WTC11 (cell line): ENCODE results near the gene VTI1A. TPM values are rescaled to one million over a fixed set of nuclear protein-coding genes. Genes with fewer than 3 reads are reported as not detected.

Experiments used
- ATAC-seq: fragments of 200-7000 bp; cut with Tn5 transposase; 2 replicates; pipeline ENCODE4 v1.10.0; 2021; ENCODE audit warnings: mild to moderate bottlenecking, moderate library complexity
- CTCF ChIA-PET: fragments of 300-600 bp; sonication (Branson Sonifier 250); formaldehyde crosslinking; loops from one replicate; lab custom pipeline; 2021; ENCODE audit warnings: antibody characterized with exemption; lab: Charles Lee
- POLR2A ChIA-PET: fragments of 350-600 bp; sonication (Branson Sonifier 250); formaldehyde crosslinking; loops from one replicate; lab custom pipeline; 2021; ENCODE audit warnings: antibody characterized with exemption; lab: Charles Lee
- DNase-seq: peaks from one replicate; pipeline ENCODE4 v3.0.0; 2021; ENCODE audit warnings: low spot score
- H3K27ac Mint-ChIP-seq: 2 replicates; pipeline ENCODE4 v1.8.0; 2021; ENCODE audit warnings: mixed read lengths
- H3K27me3 Mint-ChIP-seq: 2 replicates; pipeline ENCODE4 v1.8.0; 2021; ENCODE audit warnings: low read depth, mild to moderate bottlenecking, moderate library complexity, mixed read lengths
- H3K36me3 Mint-ChIP-seq: 2 replicates; pipeline ENCODE4 v1.8.0; 2021; ENCODE audit warnings: mixed read lengths
- H3K4me1 Mint-ChIP-seq: 2 replicates; pipeline ENCODE4 v1.8.0; 2022; ENCODE audit warnings: mixed read lengths
- H3K4me3 Mint-ChIP-seq: 2 replicates; pipeline ENCODE4 v1.8.0; 2021; ENCODE audit warnings: mild to moderate bottlenecking, moderate library complexity, mixed read lengths
- H3K9me3 Mint-ChIP-seq: 2 replicates; pipeline ENCODE4 v1.8.0; 2021; ENCODE audit warnings: mixed read lengths
- ATF3 ChIP-seq: sonication (generic); formaldehyde crosslinking; conservative IDR thresholded peaks from 2 replicates; pipeline ENCODE4 v1.8.1; 2022; ENCODE audit warnings: mild to moderate bottlenecking, missing genetic modification reagents
- E2F1 ChIP-seq: sonication (generic); formaldehyde crosslinking; IDR thresholded peaks from 2 replicates; pipeline ENCODE4 v1.8.0; 2022; ENCODE audit warnings: mild to moderate bottlenecking, missing genetic modification reagents
- E2F5 ChIP-seq: sonication (generic); formaldehyde crosslinking; IDR thresholded peaks from 2 replicates; pipeline ENCODE4 v1.8.1; 2022; ENCODE audit warnings: mild to moderate bottlenecking, moderate library complexity, missing genetic modification reagents
- ELF4 ChIP-seq: sonication (generic); formaldehyde crosslinking; IDR thresholded peaks from 2 replicates; pipeline ENCODE4 v1.8.1; 2022; ENCODE audit warnings: low read depth, mild to moderate bottlenecking, moderate library complexity, missing genetic modification reagents
- ETV6 ChIP-seq: sonication (generic); formaldehyde crosslinking; IDR thresholded peaks from 2 replicates; pipeline ENCODE4 v1.8.1; 2022; ENCODE audit warnings: mild to moderate bottlenecking, missing genetic modification reagents
- GRHL2 ChIP-seq: fragments of 250-450 bp; sonication (Bioruptor Pico); IDR thresholded peaks from 2 replicates; pipeline ENCODE4 v1.8.0; 2022; ENCODE audit warnings: mild to moderate bottlenecking, moderate library complexity; ENCODE audit not compliant: insufficient replicate concordance, severe bottlenecking
- MYBL2 ChIP-seq: sonication (generic); formaldehyde crosslinking; IDR thresholded peaks from 2 replicates; pipeline ENCODE4 v1.8.1; 2023; ENCODE audit warnings: mild to moderate bottlenecking, moderate library complexity, missing genetic modification reagents
- NFATC4 ChIP-seq: fragments of 250-450 bp; sonication (Bioruptor Pico); IDR thresholded peaks from 2 replicates; pipeline ENCODE4 v1.9.0; 2021; ENCODE audit warnings: mild to moderate bottlenecking
- NR1H2 ChIP-seq: sonication (generic); formaldehyde crosslinking; IDR thresholded peaks from 2 replicates; pipeline ENCODE4 v1.9.0; 2021; ENCODE audit warnings: mild to moderate bottlenecking, moderate library complexity, missing genetic modification reagents
- NR3C1 ChIP-seq: sonication (generic); formaldehyde crosslinking; conservative IDR thresholded peaks from 2 replicates; pipeline ENCODE4 v1.8.1; 2023; ENCODE audit warnings: low read depth, mild to moderate bottlenecking, missing genetic modification reagents
- PREB ChIP-seq: sonication (generic); formaldehyde crosslinking; IDR thresholded peaks from 2 replicates; pipeline ENCODE4 v1.8.1; 2022; ENCODE audit warnings: mild to moderate bottlenecking, missing genetic modification reagents, moderate library complexity, borderline replicate concordance
- RELA ChIP-seq: sonication (generic); formaldehyde crosslinking; IDR thresholded peaks from 2 replicates; pipeline ENCODE4 v1.8.1; 2022; ENCODE audit warnings: missing genetic modification reagents, mild to moderate bottlenecking, borderline replicate concordance
- STAT6 ChIP-seq: sonication (generic); formaldehyde crosslinking; conservative IDR thresholded peaks from 2 replicates; pipeline ENCODE4 v1.8.1; 2023; ENCODE audit warnings: mild to moderate bottlenecking, low read depth, missing genetic modification reagents, moderate library complexity
- ZBTB43 ChIP-seq: sonication (generic); formaldehyde crosslinking; IDR thresholded peaks from 2 replicates; pipeline ENCODE4 v1.8.1; 2023; ENCODE audit warnings: mild to moderate bottlenecking, missing genetic modification reagents
- ZNF263 ChIP-seq: sonication (generic); formaldehyde crosslinking; IDR thresholded peaks from 2 replicates; pipeline ENCODE4 v1.8.1; 2022; ENCODE audit warnings: low read depth, mild to moderate bottlenecking, moderate library complexity, missing genetic modification reagents
- ZNF396 ChIP-seq: fragments of 250-450 bp; sonication (Bioruptor Pico); IDR thresholded peaks from 2 replicates; pipeline ENCODE4 v1.8.0; 2021; ENCODE audit warnings: mild to moderate bottlenecking, moderate library complexity, borderline replicate concordance
- ZNF423 ChIP-seq: fragments of 250-450 bp; sonication (Bioruptor Pico); IDR thresholded peaks from 2 replicates; pipeline ENCODE4 v2.1.2; 2022; ENCODE audit warnings: mild to moderate bottlenecking, moderate library complexity
- ZNF532 ChIP-seq: fragments of 250-450 bp; sonication (Bioruptor Pico); IDR thresholded peaks from 2 replicates; pipeline ENCODE4 v1.9.0; 2021; ENCODE audit warnings: mild to moderate bottlenecking, borderline replicate concordance
- total RNA-seq: library from RNA; stranded (reverse); gene quantifications from 3 replicates; pipeline ENCODE4 v1.2.3, GENCODE V29; 2021

The VTI1A gene
- total RNA-seq, 1 experiment from 2014 or later: 20.1 TPM

GRCh38 chr10:112658900-112659638, 212.1 kb downstream of the VTI1A start:
- DNase-seq (no peak), ATAC-seq (no peak)
- Mint-ChIP-seq H3K4me1 (peaks cover 24% of the 10 kb centered on the region), H3K4me3 (no peak overlapping the region), H3K9me3 (peaks cover 24% of the 10 kb centered on the region), H3K27ac (no peak overlapping the region), H3K27me3 (no peaks in the 10 kb centered on the region), H3K36me3 (peaks cover 20% of the 10 kb centered on the region)
- ChIA-PET CTCF (no interaction called here), POLR2A (no interaction called here)
- TF ChIP-seq ETV6 (CRISPR knock-in tag) (no peak), PREB (CRISPR knock-in tag) (no peak), ZNF263 (CRISPR knock-in tag) (no peak), RELA (CRISPR knock-in tag) (no peak), ZBTB43 (CRISPR knock-in tag) (no peak), GRHL2 (no peak), NR1H2 (no peak), ATF3 (no peak), E2F1 (CRISPR knock-in tag) (no peak), ELF4 (CRISPR knock-in tag) (no peak), E2F5 (CRISPR knock-in tag) (no peak), ZNF396 (CRISPR knock-in tag) (no peak)

GRCh38 chr10:112663234-112664125, 216.5 kb downstream of the VTI1A start:
- TF ChIP-seq ZNF423 (CRISPR knock-in tag) (no peak), RELA (CRISPR knock-in tag) (no peak), NR3C1 (CRISPR knock-in tag) (no peak), NFATC4 (CRISPR knock-in tag) (no peak), ELF4 (CRISPR knock-in tag) (no peak), STAT6 (CRISPR knock-in tag) (no peak), MYBL2 (no peak), ZNF532 (CRISPR knock-in tag) (no peak), ATF3 (no peak)
- no peak for ATAC-seq

More at GRCh38 chr10:112663234-112664125, 216.5 kb downstream of the VTI1A start:
- no peak overlapping the region for H3K27ac Mint-ChIP-seq
- H3K27me3 Mint-ChIP-seq: no peaks in the 10 kb centered on the region
- ChIA-PET CTCF (interaction anchor here (1.1 kb wide), 1 partner anchor 26 kb away, joined by 3 read pairs; no protein-coding TSS in a partner anchor), POLR2A (no interaction called here)
- peaks cover 14% of the 10 kb centered on the region for H3K4me1 Mint-ChIP-seq
- no peak for DNase-seq
- H3K36me3 Mint-ChIP-seq: peaks cover 20% of the 10 kb centered on the region
- peaks cover 21% of the 10 kb centered on the region for H3K9me3 Mint-ChIP-seq
- no peak overlapping the region for H3K4me3 Mint-ChIP-seq
